Measurements from ENCODE around the gene ARL14. TPM values are rescaled to one million over a fixed set of nuclear protein-coding genes. Genes with fewer than 3 reads are reported as not detected.

Gene ARL14
- total and polyA plus RNA-seq, 2 of the 13 experiments (the other 11 are each of a cell fraction or from before 2014, with no cell fraction given), result 0.11 TPM; not detected in 1

- intact Hi-C loops (cut with micrococcal nuclease; ENCODE audit: unreplicated experiment) (no loop called here), in situ Hi-C loops (cut with HindIII; ENCODE audit: extremely low pct_ligation_motif_present, low pct_unique_long_range_greater_than_20kb) (no loop called here)
- Histone ChIP-seq H3K36me3 (replicated peaks in 1 of 2; ENCODE audit: control insufficient read depth in 1 of 2, insufficient read depth in 2 of 2, low read length in 2 of 2) (no peaks in the 10 kb centered on the region), H3K4me3 (replicated peaks in 1 of 3; ENCODE audit: insufficient read depth in 1 of 3, low read depth in 2 of 3, low read length in 3 of 3) (no peak overlapping the region), H3K4me1 (ENCODE audit: insufficient read depth, low read length) (no peaks in the 10 kb centered on the region), H3K27ac (ENCODE audit: extremely low read length, insufficient read depth, low read length) (no peak overlapping the region), H3K9ac (ENCODE audit: insufficient read depth, low read depth, low read length) (no peak overlapping the region), H2AFZ (ENCODE audit: low read length) (no peak overlapping the region), H3K9me3 (ENCODE audit: low read length) (no peaks in the 10 kb centered on the region), H3K4me2 (ENCODE audit: low read depth, low read length) (no peak overlapping the region), H3K79me2 (ENCODE audit: insufficient read depth, low read length) (no peaks in the 10 kb centered on the region), H4K20me1 (ENCODE audit: insufficient read depth, low read length) (no peaks in the 10 kb centered on the region), H3K27me3 (ENCODE audit: control insufficient read depth in 1 of 2, insufficient read depth in 2 of 2, low read length in 2 of 2) (no peaks in the 10 kb centered on the region)
- ATAC-seq (no peak), FAIRE-seq (no peak), DNase-seq (ENCODE audit: low spot score) (no peak)
- ChIA-PET CTCF (ENCODE audit: low intra/inter-chr PET ratio, low total read pairs) (no interaction called here), POLR2A (no interaction called here)
- no peak for TF ChIP-seq IRF1 (CRISPR knock-in tag; IDR thresholded peaks at IDR 0.05; ENCODE audit: low read depth)
- TF ChIP-seq THAP9 (CRISPR knock-in tag; IDR thresholded peaks at IDR 0.05; ENCODE audit: borderline replicate concordance), result no peak
- TF ChIP-seq ZMAT5 (CRISPR knock-in tag; IDR thresholded peaks at IDR 0.05; ENCODE audit: borderline replicate concordance, low read depth), result no peak
- TF ChIP-seq TFE3 (CRISPR knock-in tag; IDR thresholded peaks at IDR 0.05), result no peak
- TF ChIP-seq ZNF574 (CRISPR knock-in tag; IDR thresholded peaks at IDR 0.05), result no peak
- no peak for TF ChIP-seq NCOA2 (CRISPR knock-in tag; IDR thresholded peaks at IDR 0.05)
- no peak for TF ChIP-seq SMAD9 (CRISPR knock-in tag; IDR thresholded peaks at IDR 0.05)
- WGBS (ENCODE audit: low lambda C conversion rate), result 0% methylated on average over 4 of the region's 4 CpGs
- no TSS peak for BruUV-seq (replicated peaks)
Observed at GRCh38 chr3:160633361-160634083, 43.4 kb upstream of the ARL14 start.
